ENCODE measurements around the gene BICD1.

The BICD1 gene

GRCh38 chr12:32108787-32109186 is 2.1 kb downstream of the BICD1 start:
- Mint-ChIP-seq H3K36me3 (ENCODE audit: insufficient read depth) (peaks cover 7% of the 10 kb centered on the region), H3K27ac (peak overlapping the region in 1 of 2 donors; percentile 32), H3K27me3 (no peaks in the 10 kb centered on the region), H3K9me3 (no peaks in the 10 kb centered on the region), H3K4me3 (peak overlapping the region in 1 of 2 donors; percentile 41), H3K4me1 (ENCODE audit: low read depth in 2 of 2) (peaks cover 26 to 28% of the 10 kb centered on the region in 2 donors)
- DNase-seq (no peak), ATAC-seq (replicated peaks) (no peak)

- H3K27ac Mint-ChIP-seq: no peak overlapping the region
- no peak for DNase-seq
- no peak overlapping the region for H3K4me3 Mint-ChIP-seq
- H3K36me3 Mint-ChIP-seq (ENCODE audit: insufficient read depth): peaks cover 7% of the 10 kb centered on the region
- no peak for ATAC-seq (replicated peaks)
- H3K4me1 Mint-ChIP-seq (ENCODE audit: low read depth in 2 of 2): peaks cover 28 to 29% of the 10 kb centered on the region in 2 donors
- H3K9me3 Mint-ChIP-seq: no peaks in the 10 kb centered on the region
- no peaks in the 10 kb centered on the region for H3K27me3 Mint-ChIP-seq
Observed at GRCh38 chr12:32110417-32110816, 3.8 kb downstream of the BICD1 start.

- Mint-ChIP-seq H3K9me3 (no peaks in the 10 kb centered on the region), H3K36me3 (ENCODE audit: insufficient read depth) (peaks cover 7% of the 10 kb centered on the region), H3K4me1 (ENCODE audit: low read depth in 2 of 2) (peaks cover 24 to 29% of the 10 kb centered on the region in 2 donors), H3K4me3 (no peak overlapping the region), H3K27me3 (no peaks in the 10 kb centered on the region), H3K27ac (no peak overlapping the region)
- ATAC-seq (replicated peaks) (no peak), DNase-seq (no peak)
Observed at GRCh38 chr12:32110942-32111341, 4.3 kb downstream of the BICD1 start.

GRCh38 chr12:32115404-32116104 is 8.9 kb downstream of the BICD1 start:
- Mint-ChIP-seq H3K27me3 (no peaks in the 10 kb centered on the region), H3K4me1 (ENCODE audit: low read depth in 2 of 2) (peaks cover 3% of the 10 kb centered on the region in 2 donors), H3K9me3 (no peaks in the 10 kb centered on the region), H3K27ac (peak overlapping the region in 1 of 2 donors; percentile 22), H3K36me3 (ENCODE audit: insufficient read depth) (peaks cover 4% of the 10 kb centered on the region), H3K4me3 (no peak overlapping the region)
- no peak for ATAC-seq (replicated peaks)
- no peak for DNase-seq

- H3K36me3 Mint-ChIP-seq (ENCODE audit: insufficient read depth): peaks cover 4% of the 10 kb centered on the region
- H3K27me3 Mint-ChIP-seq: no peaks in the 10 kb centered on the region
- DNase-seq (no peak), ATAC-seq (replicated peaks) (no peak)
- H3K4me1 Mint-ChIP-seq (ENCODE audit: low read depth in 2 of 2): peaks cover 3% of the 10 kb centered on the region in 2 donors
- no peak overlapping the region for H3K4me3 Mint-ChIP-seq
- no peak overlapping the region for H3K27ac Mint-ChIP-seq
- no peaks in the 10 kb centered on the region for H3K9me3 Mint-ChIP-seq
Observed at GRCh38 chr12:32116897-32117296, 10.2 kb downstream of the BICD1 start.

- Mint-ChIP-seq H3K4me3 (no peak overlapping the region), H3K27ac (no peak overlapping the region), H3K27me3 (no peaks in the 10 kb centered on the region), H3K9me3 (no peaks in the 10 kb centered on the region), H3K4me1 (ENCODE audit: low read depth in 2 of 2) (peaks cover 3% of the 10 kb centered on the region in 2 donors), H3K36me3 (ENCODE audit: insufficient read depth) (peaks cover 4% of the 10 kb centered on the region)
- ATAC-seq (replicated peaks): no peak
- DNase-seq: no peak
Observed at GRCh38 chr12:32117316-32117715, 10.7 kb downstream of the BICD1 start.

GRCh38 chr12:32118806-32119205 is 12.2 kb downstream of the BICD1 start:
- H3K27me3 Mint-ChIP-seq: no peaks in the 10 kb centered on the region

GRCh38 chr12:32120419-32120818 is 13.8 kb downstream of the BICD1 start:
- Mint-ChIP-seq H3K27ac (peak overlapping the region in 1 of 2 donors; percentile 25), H3K27me3 (no peaks in the 10 kb centered on the region), H3K4me1 (ENCODE audit: low read depth in 2 of 2) (peaks cover under 1 to 8% of the 10 kb centered on the region in 2 donors), H3K36me3 (ENCODE audit: insufficient read depth) (peaks cover 4% of the 10 kb centered on the region), H3K9me3 (no peaks in the 10 kb centered on the region), H3K4me3 (no peak overlapping the region)
- DNase-seq (no peak), ATAC-seq (replicated peaks) (no peak)

More at GRCh38 chr12:32118806-32119205, 12.2 kb downstream of the BICD1 start:
- no peak overlapping the region for H3K27ac Mint-ChIP-seq
- no peak for ATAC-seq (replicated peaks)
- H3K9me3 Mint-ChIP-seq: no peaks in the 10 kb centered on the region
- peaks cover 4% of the 10 kb centered on the region for H3K36me3 Mint-ChIP-seq (ENCODE audit: insufficient read depth)
- no peak overlapping the region for H3K4me3 Mint-ChIP-seq
- no peak for DNase-seq
- H3K4me1 Mint-ChIP-seq (ENCODE audit: low read depth in 2 of 2): peaks cover 3% of the 10 kb centered on the region in 2 donors

GRCh38 chr12:32124637-32125036 is 18.0 kb downstream of the BICD1 start:
- Mint-ChIP-seq H3K9me3 (no peaks in the 10 kb centered on the region), H3K4me3 (no peak overlapping the region), H3K36me3 (ENCODE audit: insufficient read depth) (no peaks in the 10 kb centered on the region), H3K4me1 (ENCODE audit: low read depth in 2 of 2) (peaks cover 0 to 16% of the 10 kb centered on the region in 2 donors), H3K27me3 (no peaks in the 10 kb centered on the region), H3K27ac (peak overlapping the region in 1 of 2 donors; percentile 12)
- no peak for DNase-seq
- no peak for ATAC-seq (replicated peaks)

GRCh38 chr12:32125455-32126084 is 18.9 kb downstream of the BICD1 start:
- Mint-ChIP-seq H3K4me1 (ENCODE audit: low read depth in 2 of 2) (peaks cover 0 to 13% of the 10 kb centered on the region in 2 donors), H3K27ac (no peak overlapping the region), H3K9me3 (no peaks in the 10 kb centered on the region), H3K27me3 (no peaks in the 10 kb centered on the region), H3K36me3 (ENCODE audit: insufficient read depth) (no peaks in the 10 kb centered on the region), H3K4me3 (no peak overlapping the region)
- no peak for DNase-seq
- ATAC-seq (replicated peaks): no peak

GRCh38 chr12:32126720-32127119 is 20.1 kb downstream of the BICD1 start:
- Mint-ChIP-seq H3K36me3 (ENCODE audit: insufficient read depth) (no peaks in the 10 kb centered on the region), H3K9me3 (no peaks in the 10 kb centered on the region), H3K4me3 (no peak overlapping the region), H3K4me1 (ENCODE audit: low read depth in 2 of 2) (peaks cover 0 to 13% of the 10 kb centered on the region in 2 donors), H3K27ac (no peak overlapping the region), H3K27me3 (no peaks in the 10 kb centered on the region)
- DNase-seq (no peak), ATAC-seq (replicated peaks) (no peak)

GRCh38 chr12:32131666-32132065 is 25.0 kb downstream of the BICD1 start:
- H3K27me3 Mint-ChIP-seq: no peaks in the 10 kb centered on the region
- H3K4me1 Mint-ChIP-seq (ENCODE audit: low read depth in 2 of 2): peaks cover 7 to 17% of the 10 kb centered on the region in 2 donors
- H3K36me3 Mint-ChIP-seq (ENCODE audit: insufficient read depth): no peaks in the 10 kb centered on the region
- H3K4me3 Mint-ChIP-seq: no peak overlapping the region
- H3K9me3 Mint-ChIP-seq: no peaks in the 10 kb centered on the region
- no peak for DNase-seq
- ATAC-seq (replicated peaks): no peak
- peak overlapping the region in 1 of 2 donors; percentile 53 for H3K27ac Mint-ChIP-seq

- ATAC-seq (replicated peaks) (peak; percentile 83), DNase-seq (peak; percentile 7 to 18 (median 11))
- peak overlapping the region; percentile 77 to 88 for H3K27ac Mint-ChIP-seq
- no peaks in the 10 kb centered on the region for H3K27me3 Mint-ChIP-seq
- H3K4me1 Mint-ChIP-seq (ENCODE audit: low read depth in 2 of 2): peaks cover 11 to 16% of the 10 kb centered on the region in 2 donors
- H3K9me3 Mint-ChIP-seq: no peaks in the 10 kb centered on the region
- H3K36me3 Mint-ChIP-seq (ENCODE audit: insufficient read depth): no peaks in the 10 kb centered on the region
- peak overlapping the region in 1 of 2 donors; percentile 1 for H3K4me3 Mint-ChIP-seq
Observed at GRCh38 chr12:32134101-32134888, 27.6 kb downstream of the BICD1 start.
